HG03066 (cell line): ENCODE measurements around the gene UNC13A.

ENCODE experiments used
- ATAC-seq: cut with Tn5 transposase; IDR thresholded peaks from one replicate; pipeline ENCODE4 v1.9.1; 2021; ENCODE audit warnings: low read depth; ENCODE audit not compliant: unreplicated experiment

The UNC13A gene

DNA sequence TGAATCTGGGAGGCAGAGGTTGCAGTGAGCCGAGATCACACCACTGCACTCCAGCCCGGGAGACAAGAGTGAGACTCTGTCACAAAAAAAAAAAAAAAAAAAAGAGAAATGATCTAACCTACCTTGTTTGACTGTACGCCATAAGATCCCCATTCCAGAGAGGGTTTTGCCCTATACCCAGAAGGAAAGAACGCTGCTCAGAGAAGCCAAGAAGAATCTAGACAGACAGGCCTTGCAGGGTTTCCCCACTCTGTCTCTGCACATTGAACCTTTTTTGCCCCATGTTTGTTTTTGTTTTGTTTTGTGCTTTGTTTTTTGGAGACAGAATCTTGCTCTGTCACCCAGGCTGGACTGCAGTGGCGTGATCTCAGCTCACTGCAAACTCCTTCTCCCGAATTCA, 23.7 kb upstream of the UNC13A start:
- ATAC-seq = no peak

- ATAC-seq = no peak
Measured at GRCh38 chr19:17706750-17707181, 18.6 kb upstream of the UNC13A start.

GRCh38 chr19:17703824-17704463, 15.8 kb upstream of the UNC13A start:
- ATAC-seq = no peak

DNA sequence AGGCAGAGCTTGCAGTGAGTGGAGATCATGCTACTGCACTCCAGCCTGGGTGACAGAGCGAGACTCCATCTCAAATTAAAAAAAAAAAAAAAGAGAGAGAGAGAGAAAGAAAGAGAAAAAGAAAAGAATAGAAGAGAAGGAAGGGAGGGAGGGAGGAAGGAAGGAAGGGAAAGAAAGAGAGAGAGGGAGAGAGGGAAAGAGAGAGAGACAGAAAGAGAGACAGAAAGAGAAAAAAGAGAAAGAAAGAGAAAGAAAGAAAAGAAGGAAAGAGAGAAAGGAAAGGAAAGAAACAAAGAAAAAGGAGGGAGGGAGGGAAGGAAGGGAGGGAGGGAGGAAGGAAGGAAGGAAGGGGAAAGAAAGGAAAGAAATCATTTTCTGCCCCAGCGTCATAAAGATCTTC, 7.0 kb upstream of the UNC13A start:
- no peak for ATAC-seq

DNA sequence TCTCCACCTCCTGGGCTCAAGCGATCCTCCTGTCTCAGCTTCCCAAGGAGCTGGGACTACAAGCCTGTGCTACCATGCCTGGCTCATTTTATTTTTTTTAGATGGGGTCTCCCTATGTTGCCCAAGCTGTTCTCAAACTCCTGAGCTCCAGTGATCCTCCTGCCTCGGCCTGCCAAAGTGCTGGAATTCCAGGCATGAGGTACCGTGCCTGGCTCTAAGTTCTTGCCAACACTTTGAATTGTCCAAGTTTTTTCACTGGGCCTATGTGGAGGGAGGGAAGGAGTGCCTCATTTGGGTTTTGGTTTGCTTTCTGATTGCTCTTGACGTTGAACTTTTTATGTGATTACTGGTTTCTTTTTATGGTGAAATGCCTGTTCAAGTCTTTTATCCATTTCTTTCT, 4.4 kb upstream of the UNC13A start:
- no peak for ATAC-seq

DNA sequence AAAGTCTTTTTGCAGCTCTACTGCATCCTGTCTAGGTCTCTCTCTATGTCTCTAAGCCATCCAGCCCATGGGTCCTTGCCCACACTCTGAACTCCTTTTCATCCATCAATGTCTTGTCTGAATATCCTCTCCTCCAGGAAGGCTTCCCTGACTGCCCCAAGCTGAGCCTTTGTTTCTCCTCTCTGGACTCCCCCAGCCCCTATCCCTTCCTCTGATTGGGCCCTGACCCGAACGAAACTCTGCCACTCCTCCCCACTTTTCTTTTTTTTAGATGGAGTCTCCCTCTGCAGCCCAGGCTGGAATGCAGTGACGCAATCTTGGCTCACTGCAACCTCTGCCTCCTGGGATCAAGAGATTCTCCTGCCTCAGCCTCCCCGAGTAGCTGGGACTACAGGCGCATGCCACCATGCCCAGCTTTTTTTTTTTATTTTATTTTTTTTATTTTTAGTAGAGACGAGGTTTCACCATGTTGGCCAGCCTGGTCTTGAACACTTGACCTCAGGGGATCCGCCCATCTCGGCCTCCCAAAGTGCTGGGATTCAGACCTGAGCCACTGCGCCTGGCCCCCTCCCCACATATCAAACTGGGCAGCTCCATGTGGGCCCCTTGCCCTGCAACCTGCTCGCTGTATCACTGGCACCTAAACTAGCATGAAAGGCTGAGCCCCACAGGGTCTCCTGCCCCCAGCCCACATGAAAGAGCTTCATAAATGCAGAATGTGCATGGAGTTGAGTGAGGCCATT, 870 bp upstream of the UNC13A start:
- no peak for ATAC-seq

DNA sequence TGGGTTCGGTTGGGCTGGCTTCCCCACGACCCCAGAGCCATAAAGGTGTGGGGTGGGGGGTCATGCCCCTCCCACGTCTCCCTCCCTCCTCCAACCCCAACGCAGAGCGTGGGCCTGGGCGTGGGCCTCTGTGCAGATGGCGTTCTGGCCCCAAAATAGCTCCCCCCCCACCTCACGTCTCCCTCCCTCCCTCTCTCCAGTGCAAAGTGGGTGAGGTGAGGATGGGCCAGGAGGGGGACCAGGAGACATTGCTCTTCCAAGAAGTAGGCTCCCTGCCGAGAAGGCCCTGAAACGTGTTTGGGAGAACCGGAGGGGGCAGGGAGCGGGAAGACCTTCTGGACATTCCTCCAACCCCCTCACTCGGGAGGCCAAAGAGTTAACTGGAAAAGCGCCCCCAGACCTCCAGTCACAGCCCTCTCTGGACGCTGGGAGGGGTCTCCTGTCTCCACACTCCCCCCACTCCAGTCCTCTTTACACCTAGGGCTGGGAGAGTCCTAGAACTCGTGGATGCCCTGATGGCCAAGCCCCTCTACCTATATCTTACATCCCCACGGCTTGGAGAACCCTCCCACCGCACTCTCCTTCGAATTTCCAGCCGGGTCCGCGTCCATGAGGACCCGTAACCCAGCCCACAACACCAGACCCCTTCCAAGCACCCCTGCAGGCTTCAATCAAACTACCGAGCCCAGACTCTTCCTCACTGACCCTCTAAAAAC, 855 bp downstream of the UNC13A start:
- ATAC-seq = no peak

- ATAC-seq = no peak
Measured at GRCh38 chr19:17686592-17687024, 1.5 kb downstream of the UNC13A start.

- ATAC-seq = no peak
Measured at GRCh38 chr19:17686023-17686521, 2.1 kb downstream of the UNC13A start.

DNA sequence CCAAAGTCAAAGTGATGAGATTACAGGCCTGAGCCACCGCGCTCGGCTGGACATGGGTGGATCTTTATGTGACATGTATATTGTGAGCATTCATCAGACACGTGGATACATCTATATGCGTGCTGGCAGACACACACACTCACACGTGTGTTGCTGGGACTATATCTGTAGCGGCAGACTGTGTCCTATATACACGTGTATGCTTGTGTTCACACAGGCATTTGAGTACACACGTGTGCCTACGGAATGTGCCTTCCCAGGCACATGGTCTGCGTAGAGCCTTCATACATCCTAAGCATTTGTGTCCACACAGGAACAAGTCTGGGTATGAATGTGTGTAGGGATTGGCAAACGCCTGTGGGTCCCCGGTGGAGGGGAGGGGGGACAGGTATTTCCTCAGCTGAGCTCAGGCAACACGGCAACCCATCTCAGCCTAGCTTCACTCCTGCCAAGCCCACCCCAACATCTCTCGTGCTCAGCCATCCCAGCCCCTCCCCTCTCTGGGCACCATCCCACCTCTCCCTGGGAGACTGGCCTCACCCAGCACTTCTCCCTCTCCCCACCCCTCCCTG, 2.6 kb downstream of the UNC13A start:
- no peak for ATAC-seq

DNA sequence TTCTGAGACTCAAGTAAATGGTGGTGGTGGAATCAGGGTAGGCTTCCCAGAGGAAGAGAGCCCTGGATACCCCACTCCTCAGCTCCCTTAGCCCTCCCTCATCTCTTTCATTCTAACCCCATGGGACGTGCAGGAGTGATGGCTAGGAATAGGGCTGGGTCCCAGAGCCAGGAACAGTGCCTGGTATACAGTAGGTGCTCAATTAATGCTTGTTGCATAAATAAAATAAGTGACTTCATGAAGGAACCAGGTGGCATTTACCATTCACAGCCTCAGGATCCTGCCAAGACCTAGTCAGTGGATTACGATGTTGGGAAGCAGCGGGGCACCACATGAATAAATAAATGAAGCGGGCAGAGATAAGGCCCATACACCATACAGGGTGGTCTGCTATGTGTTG, 3.9 kb downstream of the UNC13A start:
- no peak for ATAC-seq

- no peak for ATAC-seq
Measured at GRCh38 chr19:17683078-17683477, 5.1 kb downstream of the UNC13A start.

DNA sequence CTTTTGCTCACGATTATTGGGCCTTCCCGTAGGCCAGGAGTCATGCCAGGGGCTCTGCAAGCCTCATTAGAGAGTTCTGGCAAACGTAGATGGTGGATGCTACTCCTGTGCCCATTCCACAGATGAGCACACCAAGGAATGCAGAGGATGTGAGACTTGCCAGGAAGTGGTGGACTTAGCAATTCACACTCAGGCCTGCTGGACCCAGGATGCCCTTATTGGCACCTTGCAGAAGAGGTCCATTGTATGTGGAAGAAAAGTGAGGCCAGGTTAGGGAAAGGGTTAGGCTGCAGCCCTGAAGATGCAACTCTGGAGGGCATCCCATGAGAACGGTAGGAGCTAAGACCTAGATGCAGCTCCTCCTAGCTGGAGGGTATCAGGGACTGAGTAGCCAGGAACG, 5.9 kb downstream of the UNC13A start:
- no peak for ATAC-seq

DNA sequence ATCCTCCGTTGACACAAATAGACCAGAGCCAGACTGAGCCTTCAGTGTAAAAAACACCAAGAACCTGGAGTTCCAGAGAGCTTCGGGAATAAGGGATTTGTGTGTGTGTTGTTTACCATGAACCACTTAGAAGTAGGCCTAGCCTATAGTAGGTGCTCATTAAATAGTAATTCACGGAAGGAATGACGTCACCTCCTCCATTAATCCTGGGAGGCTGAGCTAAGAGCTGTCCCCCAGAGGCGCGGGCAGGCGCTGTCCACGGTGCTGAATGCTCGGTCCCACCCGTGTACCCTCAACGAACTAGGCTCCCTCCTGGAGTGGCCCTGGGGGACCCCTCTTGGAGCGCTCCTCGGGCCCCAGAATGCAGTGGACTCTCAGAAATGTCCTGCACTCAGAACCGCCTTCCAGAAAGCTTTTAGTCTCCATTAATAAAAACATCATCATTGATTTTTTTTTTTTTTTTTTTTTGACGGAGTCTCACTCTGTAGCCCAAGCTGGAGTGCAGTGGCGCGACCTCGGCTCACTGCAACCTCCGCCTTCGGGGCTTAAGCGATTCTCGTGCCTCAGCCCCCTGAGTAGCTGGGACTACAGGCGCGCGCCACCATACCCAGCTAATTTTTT, 6.5 kb downstream of the UNC13A start:
- ATAC-seq = no peak

DNA sequence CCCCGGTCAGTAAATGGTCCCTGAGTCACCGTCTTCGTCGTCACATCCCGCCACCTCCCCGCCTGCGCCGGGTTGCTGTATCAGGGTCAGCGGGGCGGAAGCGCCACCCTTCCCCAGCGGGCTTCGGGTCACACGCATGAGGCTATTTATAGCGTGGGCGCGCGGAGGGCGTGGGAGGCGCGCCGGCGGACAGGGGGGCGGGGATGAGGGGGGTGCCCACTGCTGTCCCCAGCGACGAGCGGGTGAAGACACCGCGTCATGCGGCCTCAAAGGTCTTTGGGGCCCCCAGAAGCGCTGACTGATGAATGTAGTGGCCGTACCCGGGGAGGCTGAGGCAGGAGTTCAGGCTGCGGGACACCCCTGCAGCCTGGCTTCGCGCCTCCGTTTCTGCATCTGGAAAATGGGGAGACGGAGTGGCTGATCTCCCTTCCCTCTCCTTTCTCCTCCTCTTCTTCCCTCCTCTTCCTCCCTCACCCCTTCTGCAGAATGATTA, 7.9 kb downstream of the UNC13A start:
- no peak for ATAC-seq

DNA sequence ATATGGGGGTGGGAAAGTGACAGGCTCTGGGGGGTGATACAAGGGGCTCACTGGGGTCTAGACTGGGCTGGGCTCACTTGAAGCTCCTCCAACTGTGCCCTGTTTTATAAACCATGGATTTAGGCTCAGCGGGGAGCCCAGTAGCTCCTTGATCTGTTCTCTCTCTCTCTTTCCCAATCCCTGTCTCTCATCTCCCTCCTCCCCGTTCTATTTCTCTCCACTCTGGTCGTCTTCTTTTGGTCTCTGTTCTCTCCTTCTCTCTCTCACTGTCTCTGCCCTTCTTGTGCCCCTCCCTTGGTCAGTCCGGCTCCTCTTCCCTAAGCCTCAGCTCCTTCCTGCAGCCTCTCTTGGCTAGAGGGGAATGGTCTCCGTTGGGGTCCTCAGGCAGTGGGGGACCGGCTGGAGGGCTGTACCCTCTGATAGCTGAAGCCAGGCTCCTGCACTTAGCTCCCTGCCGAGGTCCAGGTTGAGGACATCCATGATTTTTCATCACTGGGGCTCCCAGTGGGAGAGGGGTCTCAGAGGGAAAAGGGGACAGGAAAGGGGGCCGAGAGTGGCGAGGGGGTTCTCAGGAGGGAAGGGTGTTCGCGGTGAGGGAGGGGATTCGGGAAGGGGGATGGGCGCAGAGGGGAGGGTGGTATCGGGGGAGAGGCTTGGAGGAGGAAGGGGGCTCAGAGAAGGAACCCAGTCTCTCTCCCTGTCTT, 8.5 kb downstream of the UNC13A start:
- no peak for ATAC-seq

DNA sequence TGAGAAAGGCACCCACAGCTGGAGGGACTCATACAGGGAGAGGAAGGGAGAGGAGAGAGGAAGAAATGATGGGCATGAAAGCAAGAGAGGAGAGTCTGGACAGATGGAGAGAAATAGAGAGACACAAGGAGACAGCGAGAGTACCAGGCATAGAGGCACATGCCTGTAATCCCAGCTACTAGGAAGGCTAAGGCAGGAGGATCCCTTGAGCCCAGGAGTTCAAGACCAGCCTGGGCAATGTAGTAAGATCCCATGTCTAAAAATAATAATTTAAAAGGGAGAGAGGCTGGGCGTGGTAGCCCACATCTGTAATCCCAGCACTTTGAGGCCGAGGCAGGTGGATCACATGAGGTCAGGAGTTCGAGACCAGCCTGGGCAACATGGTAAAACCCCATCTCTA, 9.3 kb downstream of the UNC13A start:
- ATAC-seq = no peak

- ATAC-seq = no peak
Measured at GRCh38 chr19:17677002-17677401, 11.2 kb downstream of the UNC13A start.

- ATAC-seq = no peak
Measured at GRCh38 chr19:17676295-17676694, 11.9 kb downstream of the UNC13A start.
